Left cardiac atrium (tissue), 4 donors: Measurements from ENCODE around the gene DOK7. TPM values are rescaled to one million over a fixed set of nuclear protein-coding genes. Genes with fewer than 3 reads are reported as not detected.

Experiments
- ATAC-seq, 2 donors: fragments of 200-7000 bp; cut with Tn5 transposase; one replicate each; pipeline ENCODE4 v1.9.1; 2020; ENCODE audit warnings: mild to moderate bottlenecking in 2 of 2, moderate library complexity in 2 of 2
- DNase-seq: peaks from one replicate; pipeline ENCODE4 v3.0.0-alpha.2; 2020
- intact Hi-C, 2 donors: fragments of 100-400 bp; cut with DNase I; formaldehyde crosslinking; loops; one replicate each; pipeline versions ENCODE4 v1.14.1 to v1.15.1; 2022 to 2023
- total RNA-seq, 2 donors: library from RNA; stranded (reverse); fragmentation: NEBNext Ultra II Directional; extraction: Animal tissue kit (Norgen Biotek cat#: 25700); gene quantifications; one replicate each; pipeline ENCODE4 v1.2.1, GENCODE V29; 2021
- donor health status: DM: no; HTN: yes; CAD: no.
- donor health status: DM: no; HTN: yes; CAD: no; lungs with severe emphysema.
- donor health status: DM: yes; HTN: yes; CAD: no.
- donor health status: Dilated cardiomyopathy.

The DOK7 gene
- total RNA-seq, 2 donors from 2014 or later: 21.5 to 38.2 TPM

DNA sequence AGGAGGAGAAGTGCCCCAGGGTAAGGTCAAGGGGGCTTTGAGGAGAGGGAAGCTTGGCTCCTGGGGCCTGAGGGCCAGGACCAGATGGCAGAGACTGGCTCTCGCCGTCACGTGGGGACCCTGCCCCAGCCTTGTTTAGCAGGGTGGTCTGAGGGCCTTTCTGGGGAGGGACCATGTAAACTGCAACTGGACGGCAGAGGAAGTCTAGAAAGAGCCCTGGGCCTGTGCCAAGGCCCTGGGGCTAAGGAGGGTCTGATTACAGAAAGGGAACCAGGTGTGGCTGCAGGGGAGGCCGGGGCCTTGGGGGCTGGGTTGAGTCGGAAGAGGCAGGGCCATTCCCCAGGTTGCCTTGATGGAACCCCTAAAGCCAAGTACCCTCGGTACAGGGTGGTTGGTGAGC, 23.1 kb upstream of the DOK7 start:
- intact Hi-C loops: loop anchor here in 1 of 2 donors (2.0 kb wide), 1 partner anchor 93 kb away; no protein-coding TSS in a partner anchor
- no peak for DNase-seq
- no peak for ATAC-seq

DNA sequence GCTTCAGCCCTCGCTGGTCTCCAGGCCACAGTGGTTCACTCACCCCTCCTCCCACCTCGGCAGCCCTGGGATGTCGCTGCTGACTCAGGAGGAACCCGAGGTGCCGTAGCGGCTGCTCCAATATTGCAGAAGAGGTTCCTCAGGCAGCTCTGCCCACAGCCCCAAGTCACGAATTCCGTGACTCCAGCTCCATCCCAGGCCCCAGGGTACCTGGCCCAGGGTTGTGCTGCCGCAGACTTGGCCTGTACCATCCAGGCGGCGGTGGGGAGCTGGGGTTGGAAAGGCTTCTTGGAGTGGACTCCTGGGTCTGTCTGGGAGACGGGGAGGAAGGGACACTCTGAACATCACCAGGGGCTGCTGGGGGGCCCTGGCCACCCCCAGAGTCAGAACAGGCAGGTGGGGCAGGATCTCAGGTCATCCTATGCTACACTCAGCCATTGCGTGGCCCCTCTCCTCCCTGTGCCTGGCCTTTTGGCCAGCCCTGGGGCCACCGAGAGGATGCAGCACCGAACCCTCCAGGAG, 22.1 kb upstream of the DOK7 start:
- no peak for ATAC-seq
- peak; percentile 22 for DNase-seq
- intact Hi-C loops: loop anchor here in 1 of 2 donors (2.0 kb wide), 1 partner anchor 94 kb away; no protein-coding TSS in a partner anchor

DNA sequence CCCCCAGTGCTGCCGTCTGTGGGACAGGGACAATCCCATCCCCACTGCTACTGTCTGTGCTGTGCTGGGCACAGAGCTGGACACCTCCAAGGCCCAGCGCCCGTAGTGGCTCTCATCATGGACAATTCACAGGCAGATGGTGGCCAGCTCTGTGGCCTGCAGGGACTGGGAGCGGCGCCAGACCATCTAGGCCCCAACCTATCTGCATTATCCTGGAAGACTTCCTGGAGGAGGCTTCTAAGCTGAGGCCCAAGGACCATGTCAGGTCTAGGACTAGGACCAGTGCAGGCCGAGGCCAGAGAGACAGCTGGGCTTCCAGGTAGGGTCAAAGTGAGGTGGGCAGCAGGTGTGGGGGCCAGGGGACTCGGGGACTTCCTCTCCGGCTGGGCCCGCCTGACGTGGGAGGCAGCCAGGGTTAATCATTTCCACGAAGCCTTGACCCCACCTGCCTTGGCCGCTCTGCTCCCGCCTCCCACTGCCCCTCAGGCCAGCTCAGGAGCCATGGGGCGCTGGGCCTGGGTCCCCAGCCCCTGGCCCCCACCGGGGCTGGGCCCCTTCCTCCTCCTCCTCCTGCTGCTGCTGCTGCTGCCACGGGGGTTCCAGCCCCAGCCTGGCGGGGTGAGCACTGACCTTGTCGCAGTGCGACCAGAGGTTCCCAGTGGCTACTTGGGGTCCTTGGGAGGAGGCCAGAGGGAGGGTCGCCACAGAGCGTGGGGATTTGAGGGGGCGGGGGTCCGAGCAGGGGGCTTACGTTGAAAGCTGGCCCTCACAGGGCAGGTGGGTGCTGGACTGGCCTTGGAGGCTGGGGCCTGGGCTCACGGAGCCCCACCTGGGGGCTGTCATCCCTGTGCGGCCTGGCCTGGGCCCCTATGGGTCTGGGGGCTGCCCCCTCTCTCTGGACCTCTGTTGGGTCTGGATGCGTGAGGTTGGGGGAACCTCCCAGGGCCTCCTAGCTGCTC, 21.3 kb upstream of the DOK7 start, which contains the start of gene HGFAC:
Gene HGFAC, plus strand, starts transcription at position 468 of the 959 bp plus-strand sequence. Its CDS starts 34 bp downstream, at position 502.
- intact Hi-C loops: loop anchor here (2.0 kb wide), 1 partner anchor 95 kb away; no protein-coding TSS in a partner anchor
- DNase-seq (no peak), ATAC-seq (no peak)

DNA sequence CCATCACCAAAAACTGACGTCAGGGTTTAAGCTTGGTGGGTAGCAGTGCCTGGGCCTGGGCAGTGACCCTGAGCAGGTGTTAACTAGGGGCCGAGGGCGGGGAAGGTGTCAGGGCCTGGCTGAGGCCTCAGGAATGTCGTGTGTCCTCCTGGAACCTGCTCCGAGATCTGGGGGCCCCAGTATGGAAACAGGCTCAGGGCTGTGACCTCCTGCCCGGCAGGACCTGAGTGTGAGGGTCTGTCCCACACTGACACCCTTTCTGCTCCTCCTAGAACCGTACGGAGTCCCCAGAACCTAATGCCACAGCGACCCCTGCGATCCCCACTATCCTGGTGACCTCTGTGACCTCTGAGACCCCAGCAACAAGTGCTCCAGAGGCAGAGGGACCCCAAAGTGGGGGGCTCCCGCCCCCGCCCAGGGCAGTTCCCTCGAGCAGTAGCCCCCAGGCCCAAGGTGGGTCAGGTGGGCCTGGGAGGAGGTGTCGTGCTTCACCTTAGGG, 20.6 kb upstream of the DOK7 start:
- DNase-seq: peak; percentile 24
- ATAC-seq: no peak
- intact Hi-C loops: loop anchor here in 1 of 2 donors (2.0 kb wide), 1 partner anchor 96 kb away; no protein-coding TSS in a partner anchor

DNA sequence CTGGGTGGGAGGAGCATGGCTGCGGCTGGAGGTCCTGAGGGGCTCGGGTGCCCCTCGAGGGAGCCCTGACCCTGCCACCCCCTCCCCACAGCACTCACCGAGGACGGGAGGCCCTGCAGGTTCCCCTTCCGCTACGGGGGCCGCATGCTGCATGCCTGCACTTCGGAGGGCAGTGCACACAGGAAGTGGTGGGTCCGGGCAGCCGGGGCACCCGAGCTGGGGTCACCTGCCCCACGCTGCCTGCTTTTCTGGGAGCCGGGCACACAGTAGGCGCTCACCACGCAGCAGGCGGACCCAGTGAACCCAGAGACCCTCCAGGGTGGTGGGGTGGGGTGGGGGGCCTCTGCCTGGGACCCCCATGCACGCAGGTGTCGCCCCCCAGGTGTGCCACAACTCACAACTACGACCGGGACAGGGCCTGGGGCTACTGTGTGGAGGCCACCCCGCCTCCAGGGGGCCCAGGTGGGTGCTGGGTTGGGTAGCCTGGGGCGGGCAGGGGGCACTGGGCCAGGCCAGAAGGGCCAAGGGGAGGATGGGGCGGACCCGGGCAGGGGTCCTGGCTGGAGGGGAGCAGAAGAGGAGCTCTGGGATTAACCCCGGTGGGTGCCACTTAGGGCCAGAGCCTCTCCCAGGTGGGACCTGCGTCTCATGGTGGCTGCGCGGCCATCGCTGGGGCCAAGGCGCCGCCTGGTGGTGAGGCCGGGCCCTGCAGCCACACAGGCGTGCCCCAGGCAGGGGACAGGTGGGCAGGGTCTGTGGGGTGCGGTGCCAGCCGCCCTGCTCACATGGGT, 20.0 kb upstream of the DOK7 start:
- peak; percentile 56 for DNase-seq
- intact Hi-C loops: loop anchor here in 1 of 2 donors (2.0 kb wide), 1 partner anchor 96 kb away; no protein-coding TSS in a partner anchor
- peak; percentile 61 to 64 for ATAC-seq

DNA sequence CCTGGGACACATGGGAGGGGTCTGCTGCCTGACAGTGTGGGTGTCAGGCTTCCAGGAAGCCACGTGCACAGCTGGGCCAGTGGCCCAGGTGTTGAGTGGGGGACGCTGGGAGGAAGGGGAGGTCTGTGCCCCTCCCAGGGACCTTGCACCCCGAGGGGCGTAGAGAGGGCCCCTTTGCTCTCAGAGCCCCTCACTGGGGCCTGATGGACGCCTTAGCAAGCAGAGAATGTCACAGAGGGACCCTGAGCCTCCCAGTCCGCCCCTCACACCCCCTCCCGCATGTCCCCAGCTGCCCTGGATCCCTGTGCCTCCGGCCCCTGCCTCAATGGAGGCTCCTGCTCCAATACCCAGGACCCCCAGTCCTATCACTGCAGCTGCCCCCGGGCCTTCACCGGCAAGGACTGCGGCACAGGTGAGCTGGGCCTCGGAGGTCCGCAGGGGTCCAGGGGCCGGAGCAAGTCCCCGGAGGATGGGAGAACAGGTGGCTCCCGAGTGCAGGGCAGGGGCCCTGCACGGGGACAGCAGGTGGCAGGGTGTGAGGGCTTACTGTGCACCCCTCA, 19.3 kb upstream of the DOK7 start:
- DNase-seq (no peak), ATAC-seq (no peak)
- intact Hi-C loops: loop anchor here in 1 of 2 donors (2.0 kb wide), 1 partner anchor 97 kb away; no protein-coding TSS in a partner anchor

DNA sequence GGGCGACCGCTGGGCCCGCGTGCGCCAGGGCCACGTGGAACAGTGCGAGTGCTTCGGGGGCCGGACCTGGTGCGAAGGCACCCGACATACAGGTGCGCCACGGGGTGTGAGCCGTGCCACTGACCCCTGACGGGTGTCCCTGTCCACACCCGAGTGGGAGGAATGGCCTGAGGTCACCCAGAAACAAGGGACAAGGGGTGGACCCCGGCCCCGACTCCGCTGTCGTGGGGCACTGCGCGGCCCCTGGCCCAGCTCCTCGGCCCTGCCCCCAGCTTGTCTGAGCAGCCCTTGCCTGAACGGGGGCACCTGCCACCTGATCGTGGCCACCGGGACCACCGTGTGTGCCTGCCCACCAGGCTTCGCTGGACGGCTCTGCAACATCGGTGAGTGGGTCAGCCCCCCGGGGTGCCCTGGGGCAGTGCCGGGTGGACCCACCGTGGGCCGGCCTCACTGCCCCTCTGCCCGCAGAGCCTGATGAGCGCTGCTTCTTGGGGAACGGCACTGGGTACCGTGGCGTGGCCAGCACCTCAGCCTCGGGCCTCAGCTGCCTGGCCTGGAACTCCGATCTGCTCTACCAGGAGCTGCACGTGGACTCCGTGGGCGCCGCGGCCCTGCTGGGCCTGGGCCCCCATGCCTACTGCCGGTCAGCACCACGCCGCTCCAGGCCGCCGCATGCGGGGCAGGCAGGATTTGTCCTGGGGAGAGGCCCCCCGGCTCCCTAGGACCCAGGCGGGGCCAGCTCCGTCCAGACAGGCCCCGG, 18.6 kb upstream of the DOK7 start:
- ATAC-seq (no peak), DNase-seq (peak; percentile 22)
- intact Hi-C loops: no loop called here

DNA sequence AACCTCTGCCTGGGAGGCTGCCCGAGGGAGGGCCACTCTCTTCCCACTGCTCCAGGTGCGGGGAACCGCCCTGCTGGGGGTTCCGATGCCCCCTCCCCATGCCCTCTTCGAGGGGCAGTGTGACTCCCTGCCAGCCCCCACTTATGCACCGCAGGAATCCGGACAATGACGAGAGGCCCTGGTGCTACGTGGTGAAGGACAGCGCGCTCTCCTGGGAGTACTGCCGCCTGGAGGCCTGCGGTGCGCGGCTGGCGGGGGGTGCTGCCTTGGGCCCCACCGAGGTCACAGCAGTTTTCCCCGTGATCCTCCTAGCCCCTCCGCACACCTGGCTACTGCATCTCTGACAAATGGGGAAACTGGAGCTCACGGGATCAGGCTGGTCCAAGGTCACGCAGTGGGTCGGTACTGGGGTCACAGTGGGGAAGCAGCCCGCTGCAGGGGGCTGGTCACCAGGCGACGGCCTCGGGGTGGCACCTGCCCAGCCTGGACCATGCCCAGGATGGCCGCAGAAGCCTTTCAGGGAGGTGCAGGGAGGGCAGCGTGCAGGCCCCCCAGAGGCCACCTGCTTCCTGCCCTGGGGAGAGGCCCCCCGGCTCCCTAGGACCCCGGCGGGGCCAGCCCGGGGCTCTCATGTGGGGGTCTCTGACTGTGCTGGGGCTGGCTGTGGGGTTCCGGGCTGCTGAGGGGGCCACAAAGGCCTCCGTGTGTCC, 17.8 kb upstream of the DOK7 start:
- intact Hi-C loops: no loop called here
- ATAC-seq (no peak), DNase-seq (no peak)

DNA sequence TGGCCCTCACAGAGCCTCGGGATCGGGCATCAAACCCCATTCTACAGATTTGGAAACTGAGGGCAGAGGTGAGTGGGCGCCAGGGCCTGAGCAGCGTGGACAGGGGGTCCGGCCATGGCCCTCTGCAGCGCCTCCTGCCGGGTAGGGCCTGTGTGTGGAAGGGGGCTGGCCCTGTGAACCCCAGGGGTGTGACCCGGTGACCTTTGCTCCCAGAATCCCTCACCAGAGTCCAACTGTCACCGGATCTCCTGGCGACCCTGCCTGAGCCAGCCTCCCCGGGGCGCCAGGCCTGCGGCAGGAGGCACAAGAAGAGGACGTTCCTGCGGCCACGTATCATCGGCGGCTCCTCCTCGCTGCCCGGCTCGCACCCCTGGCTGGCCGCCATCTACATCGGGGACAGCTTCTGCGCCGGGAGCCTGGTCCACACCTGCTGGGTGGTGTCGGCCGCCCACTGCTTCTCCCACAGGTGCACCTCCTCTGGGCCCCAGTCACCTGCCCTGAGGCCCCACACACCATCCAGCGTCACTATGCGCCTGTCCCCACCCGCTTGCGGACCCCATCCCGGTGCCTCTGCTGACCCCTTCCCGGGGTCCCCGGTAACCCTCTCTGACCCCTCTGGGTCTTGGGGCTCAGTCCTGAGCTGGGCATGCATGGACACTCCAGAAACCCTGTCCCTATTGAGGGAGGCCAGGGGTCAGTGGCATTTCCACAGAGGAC, 17.1 kb upstream of the DOK7 start:
- intact Hi-C loops: no loop called here
- ATAC-seq (no peak), DNase-seq (no peak)

DNA sequence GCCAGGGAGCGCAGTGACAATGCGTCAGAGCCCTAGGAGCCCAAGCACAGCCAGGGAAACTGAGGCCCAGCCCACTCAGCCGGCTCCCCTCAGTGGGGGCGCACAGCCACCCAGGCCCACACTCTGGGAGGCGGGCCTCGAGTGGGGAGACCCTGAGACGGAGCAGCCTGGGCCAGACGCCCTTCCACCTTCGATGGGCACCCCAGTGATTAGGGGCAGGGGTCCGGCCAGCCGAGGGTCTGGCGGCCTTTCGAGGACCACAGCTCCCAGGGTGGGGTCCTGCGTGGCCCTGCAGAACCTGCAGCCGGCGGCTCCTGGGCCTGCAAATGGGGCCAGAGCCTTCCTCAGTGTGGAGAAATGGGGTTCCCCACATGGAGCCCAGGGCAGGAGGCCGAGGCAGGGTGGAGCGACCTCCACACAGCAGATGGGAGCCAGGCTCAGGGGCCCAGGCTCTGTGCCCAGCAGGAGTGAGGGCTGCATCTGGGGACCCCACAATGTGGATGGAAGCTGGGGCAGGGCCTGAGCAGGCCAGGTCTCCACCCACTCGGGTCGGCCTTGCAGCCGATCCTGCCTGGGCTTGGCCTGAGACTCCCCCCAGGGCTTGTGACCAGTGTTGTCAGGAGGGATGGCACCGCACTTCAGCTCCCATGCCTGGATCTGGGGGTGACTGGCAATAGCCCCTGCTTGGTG, 16.3 kb upstream of the DOK7 start:
- intact Hi-C loops: no loop called here
- DNase-seq (no peak), ATAC-seq (no peak)

DNA sequence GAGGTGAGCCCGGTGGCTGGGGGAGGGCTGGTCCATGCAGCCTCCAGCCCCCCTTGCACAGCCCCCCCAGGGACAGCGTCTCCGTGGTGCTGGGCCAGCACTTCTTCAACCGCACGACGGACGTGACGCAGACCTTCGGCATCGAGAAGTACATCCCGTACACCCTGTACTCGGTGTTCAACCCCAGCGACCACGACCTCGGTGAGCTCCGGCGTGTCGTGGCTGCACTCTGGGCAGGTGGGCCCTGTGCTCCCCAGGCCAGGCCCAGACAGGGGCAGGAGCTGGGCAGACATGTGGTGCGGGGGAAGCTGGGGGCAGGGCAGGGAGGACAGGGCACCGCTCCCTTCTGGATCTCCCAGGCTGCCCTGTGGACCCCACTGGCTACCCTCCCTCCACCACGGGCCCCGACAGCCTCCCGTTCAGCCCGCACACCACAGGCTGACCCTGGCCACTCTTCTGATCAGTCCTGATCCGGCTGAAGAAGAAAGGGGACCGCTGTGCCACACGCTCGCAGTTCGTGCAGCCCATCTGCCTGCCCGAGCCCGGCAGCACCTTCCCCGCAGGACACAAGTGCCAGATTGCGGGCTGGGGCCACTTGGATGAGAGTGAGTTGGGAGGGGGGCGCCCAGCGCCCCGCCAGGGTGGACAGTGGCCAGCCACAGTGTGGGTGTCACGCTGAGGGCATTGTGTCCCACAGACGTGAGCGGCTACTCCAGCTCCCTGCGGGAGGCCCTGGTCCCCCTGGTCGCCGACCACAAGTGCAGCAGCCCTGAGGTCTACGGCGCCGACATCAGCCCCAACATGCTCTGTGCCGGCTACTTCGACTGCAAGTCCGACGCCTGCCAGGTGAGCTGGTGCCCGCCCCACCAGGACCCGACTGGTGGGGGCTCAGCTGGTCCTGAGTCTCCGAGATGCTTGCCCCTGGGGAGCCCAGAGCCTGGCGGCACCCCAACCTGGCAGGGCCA, 15.4 kb upstream of the DOK7 start:
- intact Hi-C loops: no loop called here
- DNase-seq (no peak), ATAC-seq (no peak)

DNA sequence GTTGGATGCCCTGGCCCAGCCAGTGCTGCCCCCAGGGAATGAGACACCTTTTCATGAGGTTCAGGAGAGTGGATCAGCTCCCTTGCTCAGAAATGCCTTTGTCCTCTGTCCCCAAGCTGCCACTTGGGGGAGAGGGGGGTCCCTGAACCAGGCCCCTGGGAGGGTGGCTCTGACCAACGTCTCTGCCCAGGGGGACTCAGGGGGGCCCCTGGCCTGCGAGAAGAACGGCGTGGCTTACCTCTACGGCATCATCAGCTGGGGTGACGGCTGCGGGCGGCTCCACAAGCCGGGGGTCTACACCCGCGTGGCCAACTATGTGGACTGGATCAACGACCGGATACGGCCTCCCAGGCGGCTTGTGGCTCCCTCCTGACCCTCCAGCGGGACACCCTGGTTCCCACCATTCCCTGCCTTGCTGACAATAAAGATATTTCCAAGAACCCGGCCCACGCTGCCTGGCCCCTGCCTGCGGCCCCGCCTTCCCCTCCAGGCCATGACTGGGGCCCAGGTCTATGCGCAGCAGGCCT, 14.0 kb upstream of the DOK7 start:
- DNase-seq: no peak
- no peak for ATAC-seq
- intact Hi-C loops: no loop called here

DNA sequence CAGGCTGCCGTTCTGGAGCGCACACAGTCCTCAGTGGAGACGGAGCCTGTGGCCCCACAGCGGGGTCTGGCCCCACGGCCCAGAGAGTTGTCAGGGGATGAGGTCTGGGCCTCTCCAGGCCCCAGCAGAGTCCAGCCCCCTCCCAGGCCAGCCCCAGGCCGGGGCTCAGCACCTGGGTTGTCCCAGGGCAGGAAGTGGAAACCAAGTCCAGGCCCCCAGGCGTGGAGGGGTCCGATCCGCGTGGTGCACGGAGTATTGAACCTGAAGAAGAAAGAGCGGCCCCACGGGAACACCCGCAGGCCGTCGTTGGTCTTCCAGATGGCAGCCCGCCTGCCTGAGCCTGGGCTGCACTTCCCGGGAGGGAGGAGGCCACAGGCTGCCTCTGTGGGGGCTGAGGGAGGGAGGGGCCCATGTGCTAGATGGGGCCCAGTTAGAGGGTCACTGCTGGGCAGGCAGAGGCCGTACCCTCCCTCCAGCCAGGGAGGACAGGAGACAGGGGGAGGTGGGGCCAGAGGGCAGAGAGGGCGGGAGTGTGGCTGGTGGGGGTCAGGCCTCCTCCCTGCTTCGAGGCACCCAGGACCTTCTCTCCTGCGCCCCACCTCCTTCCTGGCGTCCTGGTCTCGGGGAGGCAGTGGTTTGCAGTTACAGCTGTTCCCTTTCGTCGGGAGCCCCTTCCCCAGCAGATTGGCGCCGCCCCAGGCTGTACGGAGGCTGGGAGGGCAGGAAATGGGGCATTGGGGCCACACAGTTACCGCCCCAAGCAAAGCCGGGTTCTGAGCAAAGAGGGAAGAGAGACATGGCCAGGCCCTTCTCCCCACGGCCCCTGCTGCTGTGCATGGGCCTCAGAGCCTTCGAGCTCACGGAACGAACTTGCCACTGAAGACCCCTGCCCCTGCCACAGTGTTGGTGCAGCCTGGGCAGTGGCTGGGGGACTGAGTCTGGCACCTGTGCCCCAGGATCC, 13.3 kb upstream of the DOK7 start:
- no peak for ATAC-seq
- DNase-seq: no peak
- intact Hi-C loops: no loop called here

DNA sequence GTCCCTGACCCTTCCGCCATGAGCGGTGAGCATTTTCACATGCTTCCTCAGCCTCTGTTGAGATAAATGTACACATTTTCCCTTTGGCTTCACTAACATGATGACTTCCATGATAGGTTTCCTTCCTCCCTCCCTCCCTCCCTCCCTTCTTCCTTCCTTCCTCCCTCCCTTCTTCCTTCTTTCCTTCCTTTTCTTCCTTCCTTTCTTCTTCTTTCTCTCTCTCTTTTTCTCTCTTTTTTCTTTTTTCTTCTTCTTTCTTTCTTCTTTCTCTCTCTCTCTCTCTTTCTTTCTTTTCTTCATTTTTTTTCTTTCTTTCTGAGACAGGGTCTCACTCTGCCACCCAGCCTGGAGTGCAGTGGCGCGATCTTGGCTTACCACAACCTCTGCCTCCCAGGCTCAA, 12.5 kb upstream of the DOK7 start:
- ATAC-seq (no peak), DNase-seq (no peak)
- intact Hi-C loops: no loop called here
